ENCODE measurements around the gene ARHGEF12.

ARHGEF12 gene

GRCh38 chr11:120305286-120305685, 30.9 kb upstream of the ARHGEF12 start:
- Histone ChIP-seq H3K27ac (ENCODE audit: low read length) (no peak overlapping the region), H3K27me3 (ENCODE audit: low read depth, low read length) (peaks cover 28% of the 10 kb centered on the region), H3K9ac (ENCODE audit: low read length) (no peak overlapping the region), H4K20me1 (ENCODE audit: insufficient read depth, low read length) (no peaks in the 10 kb centered on the region), H3K9me3 (ENCODE audit: insufficient read depth, low read length) (no peaks in the 10 kb centered on the region), H2AFZ (ENCODE audit: low read depth, low read length) (no peak overlapping the region), H3K36me3 (replicated peaks; ENCODE audit: low read depth, low read length) (no peaks in the 10 kb centered on the region), H3K4me1 (ENCODE audit: low read length) (peaks cover 18% of the 10 kb centered on the region), H3K4me2 (ENCODE audit: low read length) (no peak overlapping the region), H3K4me3 (ENCODE audit: low read length) (no peak overlapping the region), H3K79me2 (ENCODE audit: low read length) (no peaks in the 10 kb centered on the region)
- no peak for TF ChIP-seq CTCF (IDR thresholded peaks at IDR 0.05; ENCODE audit: low read depth, low read length)
- TF ChIP-seq EZH2phosphoT487 (IDR thresholded peaks at IDR 0.05; ENCODE audit: low read depth), result no peak

GRCh38 chr11:120306519-120307242, 29.5 kb upstream of the ARHGEF12 start:
- Histone ChIP-seq H3K4me2 (ENCODE audit: low read length) (no peak overlapping the region), H2AFZ (ENCODE audit: low read depth, low read length) (no peak overlapping the region), H3K9me3 (ENCODE audit: insufficient read depth, low read length) (no peaks in the 10 kb centered on the region), H3K79me2 (ENCODE audit: low read length) (no peaks in the 10 kb centered on the region), H3K4me1 (ENCODE audit: low read length) (peaks cover 18% of the 10 kb centered on the region), H3K4me3 (ENCODE audit: low read length) (no peak overlapping the region), H4K20me1 (ENCODE audit: insufficient read depth, low read length) (no peaks in the 10 kb centered on the region), H3K27me3 (ENCODE audit: low read depth, low read length) (peaks cover 27% of the 10 kb centered on the region), H3K9ac (ENCODE audit: low read length) (no peak overlapping the region), H3K36me3 (replicated peaks; ENCODE audit: low read depth, low read length) (no peaks in the 10 kb centered on the region), H3K27ac (ENCODE audit: low read length) (no peak overlapping the region)
- TF ChIP-seq CTCF (IDR thresholded peaks at IDR 0.05; ENCODE audit: low read depth, low read length) (no peak), EZH2phosphoT487 (IDR thresholded peaks at IDR 0.05; ENCODE audit: low read depth) (no peak)

GRCh38 chr11:120307476-120307875, 28.7 kb upstream of the ARHGEF12 start:
- no peaks in the 10 kb centered on the region for H3K36me3 ChIP-seq (replicated peaks; ENCODE audit: low read depth, low read length)
- H4K20me1 ChIP-seq (ENCODE audit: insufficient read depth, low read length), result no peaks in the 10 kb centered on the region
- H3K79me2 ChIP-seq (ENCODE audit: low read length), result no peaks in the 10 kb centered on the region
- H3K4me2 ChIP-seq (ENCODE audit: low read length), result no peak overlapping the region
- H3K27ac ChIP-seq (ENCODE audit: low read length), result no peak overlapping the region
- peaks cover 18% of the 10 kb centered on the region for H3K4me1 ChIP-seq (ENCODE audit: low read length)
- H3K9ac ChIP-seq (ENCODE audit: low read length), result no peak overlapping the region
- no peak overlapping the region for H3K4me3 ChIP-seq (ENCODE audit: low read length)
- no peak overlapping the region for H2AFZ ChIP-seq (ENCODE audit: low read depth, low read length)
- no peaks in the 10 kb centered on the region for H3K9me3 ChIP-seq (ENCODE audit: insufficient read depth, low read length)
- peaks cover 27% of the 10 kb centered on the region for H3K27me3 ChIP-seq (ENCODE audit: low read depth, low read length)
- TF ChIP-seq EZH2phosphoT487 (IDR thresholded peaks at IDR 0.05; ENCODE audit: low read depth), result no peak

GRCh38 chr11:120308081-120308480, 28.1 kb upstream of the ARHGEF12 start:
- Histone ChIP-seq H4K20me1 (ENCODE audit: insufficient read depth, low read length) (no peaks in the 10 kb centered on the region), H3K4me1 (ENCODE audit: low read length) (peaks cover 18% of the 10 kb centered on the region), H2AFZ (ENCODE audit: low read depth, low read length) (no peak overlapping the region), H3K9me3 (ENCODE audit: insufficient read depth, low read length) (no peaks in the 10 kb centered on the region), H3K27ac (ENCODE audit: low read length) (no peak overlapping the region), H3K79me2 (ENCODE audit: low read length) (no peaks in the 10 kb centered on the region), H3K4me2 (ENCODE audit: low read length) (no peak overlapping the region), H3K9ac (ENCODE audit: low read length) (no peak overlapping the region), H3K36me3 (replicated peaks; ENCODE audit: low read depth, low read length) (no peaks in the 10 kb centered on the region), H3K27me3 (ENCODE audit: low read depth, low read length) (peaks cover 33% of the 10 kb centered on the region), H3K4me3 (ENCODE audit: low read length) (no peak overlapping the region)
- TF ChIP-seq EZH2phosphoT487 (IDR thresholded peaks at IDR 0.05; ENCODE audit: low read depth) (no peak), CTCF (IDR thresholded peaks at IDR 0.05; ENCODE audit: low read depth, low read length) (no peak)

Measured in OCI-LY3 (cell line).